Endothelial cell of umbilical vein (primary cell): ENCODE measurements around the gene ZNF799. TPM values are rescaled to one million over a fixed set of nuclear protein-coding genes. Genes with fewer than 3 reads are reported as not detected.

ENCODE experiments used
- Bru-seq: library from RNA; stranded (reverse); fragments of 400-500 nt; gene quantifications from one replicate; lab custom pipeline; 2021; lab: Mats Ljungman, UMichigan
- BruChase-seq, 2 experiments: library from RNA; stranded (reverse); fragments of 400-500 nt; gene quantifications; one replicate each; lab custom pipeline; 2021; lab: Mats Ljungman, UMichigan
- BruUV-seq: library from RNA; stranded (reverse); fragments of 400-500 nt; replicated peaks from 2 replicates; lab custom pipeline; 2021; lab: Mats Ljungman, UMichigan
- CTCF ChIA-PET: fragments of 300-600, 350-600 bp; sonication (Branson Sonifier 250); formaldehyde crosslinking; loops from one replicate; lab custom pipeline; 2021; ENCODE audit warnings: antibody characterized with exemption, inconsistent platforms; lab: Charles Lee
- POLR2A ChIA-PET: fragments of 300-600, 350-600 bp; sonication (Branson Sonifier 250); formaldehyde crosslinking; loops from one replicate; lab custom pipeline; 2021; ENCODE audit warnings: antibody characterized with exemption, inconsistent platforms; lab: Charles Lee
- DNase-seq: peaks from one replicate; pipeline ENCODE4 v3.0.0-alpha.2; 2011; ENCODE audit warnings: low read depth, low spot score
- FAIRE-seq: peaks from 2 replicates; lab custom pipeline; 2011; peaks lifted over from hg19 to GRCh38; lab: Jason Lieb, UNC
- H2AFZ ChIP-seq: 2 replicates; pipeline ENCODE4 v1.6.0; 2012; ENCODE audit warnings: low read depth, low read length, control low read depth, inconsistent platforms
- H3K27ac ChIP-seq: 2 replicates; pipeline ENCODE4 v1.5.1; 2011; ENCODE audit warnings: low read depth, mild to moderate bottlenecking, control low read depth, low read length, moderate library complexity; ENCODE audit not compliant: insufficient read depth
- H3K27me3 ChIP-seq, 2 experiments: 2 replicates each; pipeline versions ENCODE4 v1.6.0 to v1.6.1; 2011; ENCODE audit warnings: low read length in 2 of 2, mixed read lengths in 1 of 2; ENCODE audit not compliant: control insufficient read depth in 2 of 2, insufficient read depth in 2 of 2
- H3K36me3 ChIP-seq, 2 experiments: 2 replicates in 1 of 2; 3 replicates in 1 of 2; pipeline ENCODE4 v1.5.1; 2011; ENCODE audit warnings: low read length in 2 of 2, mild to moderate bottlenecking in 1 of 2, moderate library complexity in 1 of 2; ENCODE audit not compliant: control insufficient read depth in 2 of 2, insufficient read depth in 2 of 2; ENCODE audit errors: extremely low read depth in 1 of 2
- H3K4me1 ChIP-seq: 3 replicates; pipeline ENCODE4 v1.5.1; 2011; ENCODE audit warnings: mild to moderate bottlenecking, low read length; ENCODE audit not compliant: control insufficient read depth, insufficient read depth; ENCODE audit errors: extremely low read depth
- H3K4me2 ChIP-seq: 2 replicates; pipeline ENCODE4 v1.6.1; 2011; ENCODE audit warnings: low read length, control low read depth, mixed read lengths; ENCODE audit not compliant: insufficient read depth
- H3K4me3 ChIP-seq, 3 experiments: fragments of 200-600 bp in 1 of 3; sonication (generic), shearing (Covaris generic) in 1 of 3; replicated peaks in 1 of 3; 2 replicates each; pipeline ENCODE4 v1.5.1; 2011 to 2016; ENCODE audit warnings: control low read depth in 3 of 3, low read length in 3 of 3, mild to moderate bottlenecking in 2 of 3, inconsistent platforms in 1 of 3, low read depth in 1 of 3, moderate library complexity in 1 of 3; ENCODE audit not compliant: insufficient read depth in 1 of 3
- H3K79me2 ChIP-seq: 2 replicates; pipeline ENCODE4 v1.6.0; 2012; ENCODE audit warnings: low read length, inconsistent platforms; ENCODE audit not compliant: control insufficient read depth, insufficient read depth
- H3K9ac ChIP-seq: replicated peaks from 2 replicates; pipeline ENCODE3; 2011; ENCODE audit warnings: low read length, control low read depth; ENCODE audit not compliant: insufficient read depth; ENCODE audit errors: extremely low read depth
- H3K9me1 ChIP-seq: replicated peaks from 3 replicates; pipeline ENCODE4 v1.6.0; 2011; ENCODE audit warnings: mild to moderate bottlenecking, low read length; ENCODE audit not compliant: control insufficient read depth, insufficient read depth; ENCODE audit errors: extremely low read depth
- H3K9me3 ChIP-seq: replicated peaks from 2 replicates; pipeline ENCODE4 v1.5.1; 2012; ENCODE audit warnings: low read length, inconsistent platforms; ENCODE audit not compliant: control insufficient read depth, insufficient read depth
- H4K20me1 ChIP-seq: replicated peaks from 2 replicates; pipeline ENCODE3; 2011; ENCODE audit warnings: mild to moderate bottlenecking, low read length; ENCODE audit not compliant: control insufficient read depth, insufficient read depth; ENCODE audit errors: extremely low read depth
- CTCF ChIP-seq, 2 donors: IDR thresholded peaks; 1 replicate in 1 of 2; 2 replicates in 1 of 2; pipeline ENCODE4 v1.5.1; 2011; ENCODE audit warnings: low read length in 2 of 2, mild to moderate bottlenecking in 2 of 2, moderate library complexity in 2 of 2, control low read depth in 1 of 2, inconsistent platforms in 1 of 2, low read depth in 1 of 2; ENCODE audit not compliant: insufficient read depth in 1 of 2; ENCODE audit errors: extremely low read depth in 1 of 2
- GATA2 ChIP-seq: IDR thresholded peaks from 2 replicates; pipeline ENCODE4 v1.7.0; 2011; ENCODE audit warnings: low read depth, mild to moderate bottlenecking, moderate library complexity, mixed read lengths, low read length; ENCODE audit not compliant: insufficient read length, insufficient read depth
- POLR2AphosphoS5 ChIP-seq: IDR thresholded peaks from 2 replicates; pipeline ENCODE4 v1.6.1; 2012; ENCODE audit warnings: low read depth, mild to moderate bottlenecking, control low read depth, low read length, moderate library complexity; ENCODE audit not compliant: insufficient read depth
- dilution Hi-C: fragments of 300-500 bp; cut with MboI; formaldehyde crosslinking; loops from one replicate; pipeline ENCODE4 v1.15.0; 2019; ENCODE audit warnings: low sequenced_read_pairs; ENCODE audit not compliant: extremely low pct_ligation_motif_present
- intact Hi-C: fragments of 100-400 bp; cut with micrococcal nuclease; formaldehyde crosslinking; loops from one replicate; pipeline ENCODE4 v1.10.0; 2022
- long read RNA-seq: library from polyadenylated mRNA; stranded (forward); transcript quantifications from one replicate; pipeline ENCODE4 v2.0.0, GENCODE V29; 2021
- polyA minus RNA-seq, 3 experiments: library from RNA; depleted of rRNA, polyadenylated mRNA; stranded (reverse); fragments of >200 nt; gene quantifications; 1 replicate in 1 of 3; 2 replicates in 2 of 3; pipeline ENCODE4 v1.2.3, GENCODE V29; 2011
- polyA plus RNA-seq, 4 experiments: library from polyadenylated mRNA; depleted of rRNA in 3 of 4; stranded (reverse) in 3 of 4; unstranded in 1 of 4; fragments of >200 nt; gene quantifications; 2 replicates each; pipeline versions ENCODE4 v1.2.1 to v1.2.3, GENCODE V29; 2011 to 2012; ENCODE audit warnings: missing spikeins in 1 of 4
- total RNA-seq: library from RNA; stranded (reverse); gene quantifications from 2 replicates; pipeline ENCODE4 v1.2.3, GENCODE V29; 2021
- TF ChIP-seq, protein P1 (sequence below): IDR thresholded peaks from 2 replicates; pipeline ENCODE4 v1.6.1; 2011; ENCODE audit not compliant: insufficient read depth, insufficient read length

The ZNF799 gene
- total RNA-seq (2.7 and 3.0 TPM in 2 replicates), polyA plus RNA-seq (0.64 and 1.0 TPM in 2 replicates), polyA minus RNA-seq (1.7 and 1.9 TPM in 2 replicates), Bru-seq, nascent RNA (percentile 62 among the genes with signal in this experiment), BruChase-seq, experiment 1, labeled RNA remaining after a 6-hour chase (percentile 59 among the genes with signal in this experiment), BruChase-seq, experiment 2, labeled RNA remaining after a 2-hour chase (percentile 66 among the genes with signal in this experiment)
- polyA plus RNA-seq (2011; cell fraction: cytosol; rRNA removed): 1.1 and 1.2 TPM in 2 replicates
- polyA plus RNA-seq (2011; cell fraction: nucleus; rRNA removed): 2.8 and 3.1 TPM in 2 replicates
- 1.1 and 1.5 TPM in 2 replicates for polyA plus RNA-seq (2012)
- polyA minus RNA-seq (2011; cell fraction: cytosol; rRNA and poly(A)+ RNA removed): 0.92 TPM
- 3.0 and 3.4 TPM in 2 replicates for polyA minus RNA-seq (2011; cell fraction: nucleus; rRNA and poly(A)+ RNA removed)
- long read RNA-seq, transcript ZNF799-202 (4 exons, 2,583 nt): major isoform, 8 of 8 reads
- long read RNA-seq, partial matches to known transcripts: 0 of 8 reads
- long read RNA-seq, other reads (novel, unspliced or antisense): 0 of 8 reads

GRCh38 chr19:12400633-12401502 is at the start of gene ZNF799:
TSS of gene ZNF799 (minus strand) at chr19:12401271. CDS start at chr19:12401070, 201 bp downstream.
- Histone ChIP-seq H3K27me3 (no peaks in the 10 kb centered on the region), H3K27ac (peak within 1 kb of the TSS; percentile 49), H3K9ac (peak within 1 kb of the TSS; percentile 65), H3K9me3 (no peaks in the 10 kb centered on the region), H2AFZ (peak within 1 kb of the TSS; percentile 96), H3K9me1 (no peaks in the 10 kb centered on the region), H3K4me2 (peak within 1 kb of the TSS; percentile 86), H3K79me2 (no peaks in the 10 kb centered on the region), H3K36me3 (no peaks in the 10 kb centered on the region), H4K20me1 (no peaks in the 10 kb centered on the region), H3K4me1 (peaks cover 7% of the 10 kb centered on the region), H3K4me3 (peak within 1 kb of the TSS; percentile 80 to 87 (median 81))
- intact Hi-C loops (loop anchor here (1.0 to 2.0 kb wide), 3 partner anchors 36 to 83 kb away; partner anchors contain the start of genes ZNF442, ZNF443 and ZNF709), dilution Hi-C loops (no loop called here)
- peak; percentile 99 for FAIRE-seq
- ChIA-PET POLR2A (no interaction called here), CTCF (interaction anchor here (1.0 kb wide), 2 partner anchors 9 to 40 kb away, joined by 3 read pairs; partner anchors contain the start of gene ZNF443)
- peak; percentile 97 for DNase-seq
- no TSS peak for BruUV-seq
- TF ChIP-seq CTCF (IDR thresholded peaks at IDR 0.05; ENCODE audit: extremely low read depth in 1 of 2, insufficient read depth in 1 of 2, low read depth in 1 of 2, low read length in 2 of 2) (peak in 1 of 2 donors; percentile 5), GATA2 (no peak), POLR2AphosphoS5 (peak; percentile 31)
- TF ChIP-seq, protein P1, sequence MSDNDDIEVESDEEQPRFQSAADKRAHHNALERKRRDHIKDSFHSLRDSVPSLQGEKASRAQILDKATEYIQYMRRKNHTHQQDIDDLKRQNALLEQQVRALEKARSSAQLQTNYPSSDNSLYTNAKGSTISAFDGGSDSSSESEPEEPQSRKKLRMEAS: peak; percentile 17
